ENCODE measurements around the gene PTPRN2.

PTPRN2 gene

GRCh38 chr7:157660971-157661610 lies 926.5 kb downstream of the PTPRN2 start:
- no peak for DNase-seq (ENCODE audit: low spot score)

GRCh38 chr7:157658851-157659412 lies 928.7 kb downstream of the PTPRN2 start:
- no peak for DNase-seq (ENCODE audit: low spot score)

- no peak for DNase-seq (ENCODE audit: low spot score)
Observed at GRCh38 chr7:157657741-157658740, 929.6 kb downstream of the PTPRN2 start.

GRCh38 chr7:157656195-157656769 lies 931.3 kb downstream of the PTPRN2 start:
- no peak for DNase-seq (ENCODE audit: low spot score)

- no peak for DNase-seq (ENCODE audit: low spot score)
Observed at GRCh38 chr7:157654350-157654749, 933.3 kb downstream of the PTPRN2 start.

GRCh38 chr7:157653827-157654207 lies 933.8 kb downstream of the PTPRN2 start:
- DNase-seq (ENCODE audit: low spot score), result no peak

GRCh38 chr7:157652954-157653826 lies 934.4 kb downstream of the PTPRN2 start:
- DNase-seq (ENCODE audit: low spot score), result no peak

GRCh38 chr7:157652161-157652953 lies 935.3 kb downstream of the PTPRN2 start:
- DNase-seq (ENCODE audit: low spot score), result no peak

GRCh38 chr7:157651366-157652160 lies 936.1 kb downstream of the PTPRN2 start:
- no peak for DNase-seq (ENCODE audit: low spot score)

- no peak for DNase-seq (ENCODE audit: low spot score)
Observed at GRCh38 chr7:157650801-157651200, 936.8 kb downstream of the PTPRN2 start.

- no peak for DNase-seq (ENCODE audit: low spot score)
Observed at GRCh38 chr7:157650131-157650631, 937.4 kb downstream of the PTPRN2 start.

GRCh38 chr7:157646551-157646950 lies 941.1 kb downstream of the PTPRN2 start:
- no peak for DNase-seq (ENCODE audit: low spot score)

- DNase-seq (ENCODE audit: low spot score), result no peak
Observed at GRCh38 chr7:157645539-157645938, 942.1 kb downstream of the PTPRN2 start.

- DNase-seq (ENCODE audit: low spot score), result no peak
Observed at GRCh38 chr7:157644946-157645345, 942.7 kb downstream of the PTPRN2 start.

GRCh38 chr7:157643525-157643970 lies 944.1 kb downstream of the PTPRN2 start:
- no peak for DNase-seq (ENCODE audit: low spot score)

- no peak for DNase-seq (ENCODE audit: low spot score)
Observed at GRCh38 chr7:157641866-157642265, 945.8 kb downstream of the PTPRN2 start.

GRCh38 chr7:157640144-157640543 lies 947.5 kb downstream of the PTPRN2 start:
- no peak for DNase-seq (ENCODE audit: low spot score)

GRCh38 chr7:157638563-157638962 lies 949.1 kb downstream of the PTPRN2 start:
- no peak for DNase-seq (ENCODE audit: low spot score)

GRCh38 chr7:157637216-157637949 lies 950.2 kb downstream of the PTPRN2 start:
- no peak for DNase-seq (ENCODE audit: low spot score)
